HepG2 (cell line): ENCODE data around the gene CC2D1B. TPM values are rescaled to one million over a fixed set of nuclear protein-coding genes. Genes with fewer than 3 reads are reported as not detected.

Experiments used
- AGO2 ChIP-seq: fragments of 200-400 bp; formaldehyde crosslinking; optimal IDR thresholded peaks from 2 replicates; pipeline ENCODE3; 2017; ENCODE audit warnings: mild to moderate bottlenecking, low read depth, low read length, moderate library complexity
- DNMT3B ChIP-seq: conservative IDR thresholded peaks from 2 replicates; pipeline ENCODE4 v1.6.1; 2016; ENCODE audit warnings: missing biosample characterization, control low read depth
- EHMT2 ChIP-seq: fragments of 200-600 bp; sonication (generic); IDR thresholded peaks from 2 replicates; pipeline ENCODE4 v1.7.0; 2017; ENCODE audit warnings: antibody characterized with exemption, low read depth, low read length, borderline replicate concordance
- ERF ChIP-seq: IDR thresholded peaks from 2 replicates; pipeline ENCODE4 v1.6.1; 2018; ENCODE audit warnings: missing biosample characterization, missing genetic modification reagents
- JUN ChIP-seq: sonication (generic); formaldehyde crosslinking; IDR thresholded peaks from 2 replicates; pipeline ENCODE4 v1.4.0; 2020; ENCODE audit warnings: mild to moderate bottlenecking, missing genetic modification reagents
- KLF15 ChIP-seq: sonication (generic); formaldehyde crosslinking; IDR thresholded peaks from 2 replicates; pipeline ENCODE4 v1.8.1; 2023; ENCODE audit warnings: borderline replicate concordance, mild to moderate bottlenecking, inconsistent platforms, missing genetic modification reagents, mixed read lengths
- NCOA1 ChIP-seq: sonication (generic); formaldehyde crosslinking; IDR thresholded peaks from 2 replicates; pipeline ENCODE4 v1.9.0; 2021; ENCODE audit warnings: missing genetic modification reagents
- NFIB ChIP-seq: sonication (generic); formaldehyde crosslinking; IDR thresholded peaks from 2 replicates; pipeline ENCODE4 v1.9.0; 2021; ENCODE audit warnings: missing genetic modification reagents, mild to moderate bottlenecking, borderline replicate concordance
- ZBTB20 ChIP-seq: sonication (generic); formaldehyde crosslinking; IDR thresholded peaks from 2 replicates; pipeline ENCODE4 v1.8.1; 2023; ENCODE audit warnings: missing genetic modification reagents, low read depth, mild to moderate bottlenecking, borderline replicate concordance
- ZEB1 ChIP-seq: IDR thresholded peaks from 2 replicates; pipeline ENCODE4 v1.6.1; 2012; ENCODE audit warnings: mild to moderate bottlenecking, low read depth, inconsistent platforms; ENCODE audit not compliant: insufficient replicate concordance
- ZMAT3 ChIP-seq: sonication (generic); formaldehyde crosslinking; conservative IDR thresholded peaks from 2 replicates; pipeline ENCODE4 v1.7.0; 2021; ENCODE audit warnings: missing genetic modification reagents
- ZNF225 ChIP-seq: sonication (generic); formaldehyde crosslinking; IDR thresholded peaks from 2 replicates; pipeline ENCODE4 v1.4.0; 2020; ENCODE audit warnings: mild to moderate bottlenecking, missing genetic modification reagents
- ZNF567 ChIP-seq: sonication (generic); formaldehyde crosslinking; IDR thresholded peaks from 2 replicates; pipeline ENCODE4 v1.8.1; 2023; ENCODE audit warnings: mild to moderate bottlenecking, missing genetic modification reagents, borderline replicate concordance
- ZNF660 ChIP-seq: sonication (generic); formaldehyde crosslinking; IDR thresholded peaks from 2 replicates; pipeline ENCODE4 v1.5.1; 2020; ENCODE audit warnings: mild to moderate bottlenecking, low read depth, missing genetic modification reagents, borderline replicate concordance
- ZNF766 ChIP-seq: sonication (generic); formaldehyde crosslinking; IDR thresholded peaks from 2 replicates; pipeline ENCODE4 v1.5.0; 2020; ENCODE audit warnings: missing genetic modification reagents, borderline replicate concordance
- ZNF839 ChIP-seq: sonication (generic); formaldehyde crosslinking; IDR thresholded peaks from 2 replicates; pipeline ENCODE4 v1.4.0; 2020; ENCODE audit warnings: missing genetic modification reagents, mild to moderate bottlenecking, borderline replicate concordance
- polyA plus RNA-seq, 8 experiments: library from polyadenylated mRNA; depleted of rRNA in 3 of 8; stranded (reverse) in 7 of 8; unstranded in 1 of 8; fragments of >200 nt; fragmentation: Illumina TruSeq in 4 of 8; extraction: Trizol in 4 of 8; gene quantifications; 2 replicates each; pipeline versions ENCODE4 v1.2.1 to v1.2.3, GENCODE V29; 2011 to 2016; ENCODE audit warnings: low read depth in 4 of 8, missing spikeins in 1 of 8, mixed read lengths in 1 of 8; ENCODE audit not compliant: insufficient read depth in 1 of 8
- total RNA-seq, 5 experiments: library from RNA; depleted of rRNA; stranded (reverse); fragments of >200 nt; fragmentation: Illumina TruSeq; extraction: Trizol; gene quantifications; 2 replicates each; pipeline ENCODE4 v1.2.3, GENCODE V29; 2016; ENCODE audit warnings: low read depth in 1 of 5
- TF ChIP-seq, protein P1 (sequence below): sonication (generic); formaldehyde crosslinking; IDR thresholded peaks from 2 replicates; pipeline ENCODE4 v1.4.0; 2020; ENCODE audit warnings: missing genetic modification reagents, mild to moderate bottlenecking, borderline replicate concordance
- TF ChIP-seq, protein P2 (sequence below): sonication (generic); formaldehyde crosslinking; IDR thresholded peaks from 2 replicates; pipeline ENCODE4 v1.4.0; 2020; ENCODE audit warnings: low read depth, mild to moderate bottlenecking, missing genetic modification reagents
- TF ChIP-seq, protein P3 (sequence below): sonication (generic); formaldehyde crosslinking; IDR thresholded peaks from 2 replicates; pipeline ENCODE4 v1.4.0; 2020; ENCODE audit warnings: mild to moderate bottlenecking, missing genetic modification reagents

CC2D1B gene
- total and polyA plus RNA-seq, 2 of the 13 experiments (the other 11 are each of a cell fraction or from before 2014, with no cell fraction given) = 7.2 to 19.2 TPM

DNA sequence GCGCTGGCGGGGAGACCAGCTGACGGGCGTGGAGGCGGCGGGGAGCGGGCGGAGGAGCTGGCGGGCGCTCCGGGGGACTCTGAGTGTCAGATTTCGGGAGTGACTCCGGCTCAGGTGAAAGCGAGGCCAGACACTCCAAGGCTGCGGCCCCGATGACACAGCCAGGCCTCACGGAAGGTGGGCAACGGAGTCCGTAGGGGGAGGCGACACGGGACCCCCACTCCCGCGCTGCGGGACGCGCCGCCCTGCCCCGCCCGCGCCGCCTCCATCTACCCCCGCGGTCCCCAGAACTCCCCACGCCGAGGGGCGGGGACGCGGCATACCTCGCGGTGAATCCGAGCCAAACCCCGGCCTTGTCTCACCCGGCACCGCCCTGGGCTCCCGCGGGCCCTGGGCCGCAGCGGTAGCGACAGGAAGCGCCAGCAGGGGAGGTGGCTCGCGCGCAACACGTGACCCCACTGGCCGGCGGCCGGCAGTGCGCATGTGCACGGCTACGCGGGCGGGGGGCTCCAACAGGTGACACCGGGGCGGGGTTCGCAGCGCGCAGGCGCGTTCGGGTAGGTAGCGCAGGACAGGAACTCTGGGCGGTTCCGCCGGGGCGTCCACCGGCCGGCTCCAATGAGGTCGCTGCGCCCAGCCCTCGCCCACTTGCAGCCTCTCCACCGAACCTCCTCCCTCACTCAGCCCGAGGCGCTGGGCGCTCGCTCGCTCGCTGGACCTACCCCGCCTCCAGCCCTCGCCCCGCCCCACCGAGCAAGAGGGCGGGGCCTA lies at the start of gene CC2D1B (continued):
- TF ChIP-seq ZEB1 (no peak), DNMT3B (CRISPR knock-in tag) (0 out of 2 replicates have a peak, but pooled peaks have one; percentile 52), JUN (CRISPR knock-in tag) (no peak), AGO2 (peak; percentile 86), NFIB (CRISPR knock-in tag) (no peak), ZNF766 (CRISPR knock-in tag) (peak; percentile 89), ZMAT3 (CRISPR knock-in tag) (0 out of 2 replicates have a peak, but pooled peaks have one; percentile 65), ZNF225 (CRISPR knock-in tag) (0 out of 2 replicates have a peak, but pooled peaks have one; percentile 41), ZNF567 (CRISPR knock-in tag) (0 out of 2 replicates have a peak, but pooled peaks have one; percentile 75), ZBTB20 (CRISPR knock-in tag) (peak; percentile 40; the same call in 1 of the 2 replicates), ERF (CRISPR knock-in tag) (peak; percentile 86; the same call in 1 of the 2 replicates), ZNF839 (CRISPR knock-in tag) (0 out of 2 replicates have a peak, but pooled peaks have one; percentile 64), ZNF660 (CRISPR knock-in tag) (no peak), KLF15 (CRISPR knock-in tag) (peak; percentile 41; the same call in 1 of the 2 replicates), EHMT2 (no peak), NCOA1 (CRISPR knock-in tag) (no peak)
- TF ChIP-seq, protein P1, sequence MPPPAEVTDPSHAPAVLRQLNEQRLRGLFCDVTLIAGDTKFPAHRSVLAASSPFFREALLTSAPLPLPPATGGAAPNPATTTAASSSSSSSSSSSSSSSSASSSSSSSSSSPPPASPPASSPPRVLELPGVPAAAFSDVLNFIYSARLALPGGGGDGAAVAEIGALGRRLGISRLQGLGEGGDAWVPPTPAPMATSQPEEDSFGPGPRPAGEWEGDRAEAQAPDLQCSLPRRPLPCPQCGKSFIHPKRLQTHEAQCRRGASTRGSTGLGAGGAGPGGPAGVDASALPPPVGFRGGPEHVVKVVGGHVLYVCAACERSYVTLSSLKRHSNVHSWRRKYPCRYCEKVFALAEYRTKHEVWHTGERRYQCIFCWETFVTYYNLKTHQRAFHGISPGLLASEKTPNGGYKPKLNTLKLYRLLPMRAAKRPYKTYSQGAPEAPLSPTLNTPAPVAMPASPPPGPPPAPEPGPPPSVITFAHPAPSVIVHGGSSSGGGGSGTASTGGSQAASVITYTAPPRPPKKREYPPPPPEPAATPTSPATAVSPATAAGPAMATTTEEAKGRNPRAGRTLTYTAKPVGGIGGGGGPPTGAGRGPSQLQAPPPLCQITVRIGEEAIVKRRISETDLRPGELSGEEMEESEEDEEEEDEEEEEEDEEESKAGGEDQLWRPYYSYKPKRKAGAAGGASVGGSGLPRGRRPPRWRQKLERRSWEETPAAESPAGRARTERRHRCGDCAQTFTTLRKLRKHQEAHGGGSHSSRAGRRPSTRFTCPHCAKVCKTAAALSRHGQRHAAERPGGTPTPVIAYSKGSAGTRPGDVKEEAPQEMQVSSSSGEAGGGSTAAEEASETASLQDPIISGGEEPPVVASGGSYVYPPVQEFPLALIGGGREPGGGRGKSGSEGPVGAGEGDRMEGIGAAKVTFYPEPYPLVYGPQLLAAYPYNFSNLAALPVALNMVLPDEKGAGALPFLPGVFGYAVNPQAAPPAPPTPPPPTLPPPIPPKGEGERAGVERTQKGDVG (CRISPR knock-in tag) = peak; percentile 12; the same call in 1 of the 2 replicates
- TF ChIP-seq, protein P2, sequence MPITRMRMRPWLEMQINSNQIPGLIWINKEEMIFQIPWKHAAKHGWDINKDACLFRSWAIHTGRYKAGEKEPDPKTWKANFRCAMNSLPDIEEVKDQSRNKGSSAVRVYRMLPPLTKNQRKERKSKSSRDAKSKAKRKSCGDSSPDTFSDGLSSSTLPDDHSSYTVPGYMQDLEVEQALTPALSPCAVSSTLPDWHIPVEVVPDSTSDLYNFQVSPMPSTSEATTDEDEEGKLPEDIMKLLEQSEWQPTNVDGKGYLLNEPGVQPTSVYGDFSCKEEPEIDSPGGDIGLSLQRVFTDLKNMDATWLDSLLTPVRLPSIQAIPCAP (CRISPR knock-in tag) = no peak
- TF ChIP-seq, protein P3, sequence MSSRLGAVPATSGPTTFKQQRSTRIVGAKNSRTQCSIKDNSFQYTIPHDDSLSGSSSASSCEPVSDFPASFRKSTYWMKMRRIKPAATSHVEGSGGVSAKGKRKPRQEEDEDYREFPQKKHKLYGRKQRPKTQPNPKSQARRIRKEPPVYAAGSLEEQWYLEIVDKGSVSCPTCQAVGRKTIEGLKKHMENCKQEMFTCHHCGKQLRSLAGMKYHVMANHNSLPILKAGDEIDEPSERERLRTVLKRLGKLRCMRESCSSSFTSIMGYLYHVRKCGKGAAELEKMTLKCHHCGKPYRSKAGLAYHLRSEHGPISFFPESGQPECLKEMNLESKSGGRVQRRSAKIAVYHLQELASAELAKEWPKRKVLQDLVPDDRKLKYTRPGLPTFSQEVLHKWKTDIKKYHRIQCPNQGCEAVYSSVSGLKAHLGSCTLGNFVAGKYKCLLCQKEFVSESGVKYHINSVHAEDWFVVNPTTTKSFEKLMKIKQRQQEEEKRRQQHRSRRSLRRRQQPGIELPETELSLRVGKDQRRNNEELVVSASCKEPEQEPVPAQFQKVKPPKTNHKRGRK (CRISPR knock-in tag) = 0 out of 2 replicates have a peak, but pooled peaks have one; percentile 28
